PC-3 (cell line): Measurements from ENCODE around the gene C9orf50.

ENCODE experiments used
- EZH2 ChIP-seq: fragments of 300-600 bp; sonication (generic); IDR thresholded peaks from one replicate; pipeline ENCODE4 v1.6.1; 2017; ENCODE audit warnings: antibody characterized with exemption, mild to moderate bottlenecking, low read length; ENCODE audit not compliant: unreplicated experiment
- TF ChIP-seq, protein P1 (sequence below): fragments of 300-600 bp; sonication (generic); conservative IDR thresholded peaks from 2 replicates; pipeline ENCODE4 v1.5.1; 2017; ENCODE audit warnings: antibody characterized with exemption, low read depth, mild to moderate bottlenecking, low read length

DNA sequence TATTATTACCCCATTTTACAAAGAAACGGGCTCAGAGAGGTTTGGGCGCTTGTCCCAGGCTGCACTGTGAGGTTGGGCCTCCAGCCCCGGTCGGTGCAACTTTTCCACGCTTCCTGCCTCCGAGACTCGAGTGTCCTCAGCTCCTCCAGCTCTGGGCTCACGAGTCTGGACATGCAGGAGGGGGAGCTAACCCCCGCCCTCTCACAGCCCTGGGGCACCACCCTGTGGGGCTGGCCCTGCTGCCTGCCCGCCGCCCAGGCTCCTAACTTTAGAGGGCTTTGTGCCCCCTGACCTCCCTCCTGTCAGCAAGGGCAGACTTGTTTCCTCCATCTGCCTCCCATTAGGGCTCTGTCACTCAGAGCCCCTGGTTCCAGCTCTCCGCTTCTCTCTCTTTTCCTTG is 25.4 kb upstream of the C9orf50 start:
- TF ChIP-seq, protein P1, sequence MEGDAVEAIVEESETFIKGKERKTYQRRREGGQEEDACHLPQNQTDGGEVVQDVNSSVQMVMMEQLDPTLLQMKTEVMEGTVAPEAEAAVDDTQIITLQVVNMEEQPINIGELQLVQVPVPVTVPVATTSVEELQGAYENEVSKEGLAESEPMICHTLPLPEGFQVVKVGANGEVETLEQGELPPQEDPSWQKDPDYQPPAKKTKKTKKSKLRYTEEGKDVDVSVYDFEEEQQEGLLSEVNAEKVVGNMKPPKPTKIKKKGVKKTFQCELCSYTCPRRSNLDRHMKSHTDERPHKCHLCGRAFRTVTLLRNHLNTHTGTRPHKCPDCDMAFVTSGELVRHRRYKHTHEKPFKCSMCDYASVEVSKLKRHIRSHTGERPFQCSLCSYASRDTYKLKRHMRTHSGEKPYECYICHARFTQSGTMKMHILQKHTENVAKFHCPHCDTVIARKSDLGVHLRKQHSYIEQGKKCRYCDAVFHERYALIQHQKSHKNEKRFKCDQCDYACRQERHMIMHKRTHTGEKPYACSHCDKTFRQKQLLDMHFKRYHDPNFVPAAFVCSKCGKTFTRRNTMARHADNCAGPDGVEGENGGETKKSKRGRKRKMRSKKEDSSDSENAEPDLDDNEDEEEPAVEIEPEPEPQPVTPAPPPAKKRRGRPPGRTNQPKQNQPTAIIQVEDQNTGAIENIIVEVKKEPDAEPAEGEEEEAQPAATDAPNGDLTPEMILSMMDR, result no peak
- TF ChIP-seq EZH2, result no peak
